Nephron (organoid): ENCODE measurements around the gene AURKAIP1.
A peak's percentile ranks its signal among the peaks of the same experiment; 100 is the strongest.

Source experiments
- H3K27ac Mint-ChIP-seq, 3 experiments: 2 replicates each; pipeline ENCODE4 v1.8.0; 2020; ENCODE audit warnings: mixed read lengths in 3 of 3, mild to moderate bottlenecking in 2 of 3, moderate library complexity in 1 of 3
- H3K27me3 Mint-ChIP-seq: 2 replicates; pipeline ENCODE4 v1.8.0; 2021; ENCODE audit warnings: low read depth, mild to moderate bottlenecking, moderate library complexity, mixed read lengths
- H3K36me3 Mint-ChIP-seq: 2 replicates; pipeline ENCODE4 v1.8.0; 2020; ENCODE audit warnings: low read depth, mixed read lengths
- H3K4me1 Mint-ChIP-seq: 2 replicates; pipeline ENCODE4 v1.8.0; 2020; ENCODE audit warnings: mixed read lengths
- H3K4me3 Mint-ChIP-seq, 3 experiments: 2 replicates each; pipeline ENCODE4 v1.8.0; 2020; ENCODE audit warnings: mild to moderate bottlenecking in 3 of 3, mixed read lengths in 3 of 3, moderate library complexity in 2 of 3
- H3K9me3 Mint-ChIP-seq: 2 replicates; pipeline ENCODE4 v1.8.0; 2020; ENCODE audit warnings: mixed read lengths
- CTCF ChIP-seq, 3 experiments: fragments of 200-600 bp; sonication (generic); IDR thresholded peaks; one replicate each; pipeline ENCODE4 v1.5.0; 2021; ENCODE audit warnings: antibody characterized with exemption in 3 of 3; ENCODE audit not compliant: unreplicated experiment in 3 of 3

Gene AURKAIP1

GRCh38 chr1:1359664-1360468 is 15.1 kb downstream of the AURKAIP1 start:
- H3K4me1 Mint-ChIP-seq: peaks cover 26% of the 10 kb centered on the region
- no peaks in the 10 kb centered on the region for H3K9me3 Mint-ChIP-seq
- H3K27ac Mint-ChIP-seq: peak overlapping the region; percentile 100
- no peak for TF ChIP-seq CTCF (IDR thresholded peaks at IDR 0.05; ENCODE audit: unreplicated experiment in 3 of 3)
- no peaks in the 10 kb centered on the region for H3K36me3 Mint-ChIP-seq
- no peaks in the 10 kb centered on the region for H3K27me3 Mint-ChIP-seq
- H3K4me3 Mint-ChIP-seq: peak overlapping the region; percentile 88 to 94 (median 93)

GRCh38 chr1:1359308-1359663 is 15.7 kb downstream of the AURKAIP1 start:
- H3K4me1 Mint-ChIP-seq: peaks cover 26% of the 10 kb centered on the region
- peak overlapping the region; percentile 100 for H3K27ac Mint-ChIP-seq
- no peaks in the 10 kb centered on the region for H3K9me3 Mint-ChIP-seq
- no peak for TF ChIP-seq CTCF (IDR thresholded peaks at IDR 0.05; ENCODE audit: unreplicated experiment in 3 of 3)
- H3K36me3 Mint-ChIP-seq: no peaks in the 10 kb centered on the region
- H3K4me3 Mint-ChIP-seq: peak overlapping the region; percentile 88 to 94 (median 93)
- H3K27me3 Mint-ChIP-seq: no peaks in the 10 kb centered on the region

GRCh38 chr1:1358433-1359271 is 16.4 kb downstream of the AURKAIP1 start, which contains the start of gene MXRA8:
TSS of gene MXRA8 (minus strand) at chr1:1358555. CDS start at chr1:1358504, 51 bp downstream.
- no peaks in the 10 kb centered on the region for H3K27me3 Mint-ChIP-seq
- peak within 1 kb of the TSS; percentile 93 to 94 (median 94) for H3K4me3 Mint-ChIP-seq
- no peaks in the 10 kb centered on the region for H3K9me3 Mint-ChIP-seq
- H3K36me3 Mint-ChIP-seq: no peaks in the 10 kb centered on the region
- peaks cover 26% of the 10 kb centered on the region for H3K4me1 Mint-ChIP-seq
- peak within 1 kb of the TSS; percentile 100 for H3K27ac Mint-ChIP-seq
- no peak for TF ChIP-seq CTCF (IDR thresholded peaks at IDR 0.05; ENCODE audit: unreplicated experiment in 3 of 3)

- H3K4me1 Mint-ChIP-seq: peaks cover 26% of the 10 kb centered on the region
- peak overlapping the region; percentile 93 to 94 (median 94) for H3K4me3 Mint-ChIP-seq
- H3K27me3 Mint-ChIP-seq: peaks cover 1% of the 10 kb centered on the region
- H3K27ac Mint-ChIP-seq: peak overlapping the region; percentile 100
- no peaks in the 10 kb centered on the region for H3K36me3 Mint-ChIP-seq
- no peak for TF ChIP-seq CTCF (IDR thresholded peaks at IDR 0.05; ENCODE audit: unreplicated experiment in 3 of 3)
- H3K9me3 Mint-ChIP-seq: no peaks in the 10 kb centered on the region
Observed at GRCh38 chr1:1357871-1358432, 17.1 kb downstream of the AURKAIP1 start.

- no peak for TF ChIP-seq CTCF (IDR thresholded peaks at IDR 0.05; ENCODE audit: unreplicated experiment in 3 of 3)
- Mint-ChIP-seq H3K27me3 (peaks cover 11% of the 10 kb centered on the region), H3K27ac (peak overlapping the region; percentile 100), H3K4me1 (peaks cover 32% of the 10 kb centered on the region), H3K4me3 (peak overlapping the region; percentile 93 to 94 (median 94)), H3K36me3 (peaks cover 8% of the 10 kb centered on the region), H3K9me3 (no peaks in the 10 kb centered on the region)
Observed at GRCh38 chr1:1356796-1357401, 18.1 kb downstream of the AURKAIP1 start.
